CD4-positive, alpha-beta T cell (primary cell): ENCODE results near the gene RBFOX1. TPM values are rescaled to one million over a fixed set of nuclear protein-coding genes. Genes with fewer than 3 reads are reported as not detected.

Experiments used
- ATAC-seq: fragments of 200-7000 bp; cut with Tn5 transposase; one replicate; pipeline ENCODE4 v1.10.0; 2022; ENCODE audit warnings: mild to moderate bottlenecking; ENCODE audit not compliant: poor library complexity
- CTCF ChIA-PET: fragments of 350-600 bp; sonication (Branson Sonifier 250); formaldehyde crosslinking; loops from one replicate; lab custom pipeline; 2021; ENCODE audit warnings: antibody characterized with exemption, inconsistent platforms; lab: Charles Lee
- POLR2A ChIA-PET: fragments of 350-600 bp; sonication (Branson Sonifier 250); formaldehyde crosslinking; loops from one replicate; lab custom pipeline; 2021; ENCODE audit warnings: antibody characterized with exemption, inconsistent platforms; lab: Charles Lee
- DNase-seq, 14 experiments: peaks; one replicate each; pipeline ENCODE4 v3.0.0-alpha.2; 2013 to 2020; ENCODE audit warnings: mixed read lengths in 2 of 14
- H3K27ac ChIP-seq, 2 donors: one replicate each; pipeline versions ENCODE4 v1.5.1 to v1.7.0; 2013; ENCODE audit warnings: low read length in 2 of 2, low read depth in 1 of 2, mild to moderate bottlenecking in 1 of 2
- H3K27me3 ChIP-seq, 2 experiments: 1 replicate in 1 of 2; 2 replicates in 1 of 2; pipeline versions ENCODE4 v1.6.1 to v1.7.0; 2013; ENCODE audit warnings: low read length in 2 of 2, control low read depth in 1 of 2, mild to moderate bottlenecking in 1 of 2, moderate library complexity in 1 of 2; ENCODE audit not compliant: insufficient read depth in 2 of 2, control insufficient read depth in 1 of 2
- H3K36me3 ChIP-seq: one replicate; pipeline ENCODE4 v1.6.1; 2013; ENCODE audit warnings: low read length, control low read depth; ENCODE audit not compliant: insufficient read depth
- H3K4me1 ChIP-seq: one replicate; pipeline ENCODE4 v1.6.1; 2013; ENCODE audit warnings: low read length, control low read depth; ENCODE audit not compliant: insufficient read depth
- H3K4me3 ChIP-seq: one replicate; pipeline ENCODE4 v1.5.1; 2013; ENCODE audit warnings: mild to moderate bottlenecking, low read length, moderate library complexity
- H3K9me3 ChIP-seq, 2 experiments: 1 replicate in 1 of 2; 2 replicates in 1 of 2; pipeline versions ENCODE4 v1.6.1 to v1.7.0; 2013; ENCODE audit warnings: low read length in 2 of 2, mild to moderate bottlenecking in 2 of 2, control low read depth in 1 of 2, moderate library complexity in 1 of 2; ENCODE audit not compliant: control insufficient read depth in 1 of 2, insufficient read depth in 1 of 2
- H3K27ac Mint-ChIP-seq: one replicate; pipeline ENCODE4 v1.8.0; 2020; ENCODE audit warnings: mixed read lengths
- H3K27me3 Mint-ChIP-seq: one replicate; pipeline ENCODE4 v1.8.0; 2021; ENCODE audit warnings: mixed read lengths
- H3K36me3 Mint-ChIP-seq: one replicate; pipeline ENCODE4 v1.8.0; 2021; ENCODE audit warnings: low read depth, mixed read lengths
- H3K4me1 Mint-ChIP-seq: one replicate; pipeline ENCODE4 v1.8.0; 2021; ENCODE audit warnings: low read depth, mixed read lengths
- H3K4me3 Mint-ChIP-seq: one replicate; pipeline ENCODE4 v1.8.0; 2020; ENCODE audit warnings: mild to moderate bottlenecking, mixed read lengths
- H3K9me3 Mint-ChIP-seq: one replicate; pipeline ENCODE4 v1.8.0; 2020; ENCODE audit warnings: mixed read lengths
- intact Hi-C, 2 experiments: fragments of 100-400 bp; cut with DNase I in 1 of 2; cut with micrococcal nuclease in 1 of 2; formaldehyde crosslinking; loops; one replicate each; pipeline versions ENCODE4 v1.15.1 to v1.9.0; 2023 to 2025; cut with DNase I, micrococcal nuclease
- total RNA-seq, 174 experiments: library from RNA in 2 of 174; stranded (reverse) in 2 of 174; gene quantifications; one replicate each; pipeline ENCODE4 v1.2.3 and lab custom pipeline; 2021 to 2026
- TF ChIP-seq, protein P1 (sequence below): fragments of 200-600 bp; IDR thresholded peaks from one replicate; pipeline ENCODE4 v1.8.0; 2022; ENCODE audit warnings: antibody characterized with exemption, mild to moderate bottlenecking

RBFOX1 gene
- total RNA-seq, 2 experiments from 2014 or later: not detected

DNA sequence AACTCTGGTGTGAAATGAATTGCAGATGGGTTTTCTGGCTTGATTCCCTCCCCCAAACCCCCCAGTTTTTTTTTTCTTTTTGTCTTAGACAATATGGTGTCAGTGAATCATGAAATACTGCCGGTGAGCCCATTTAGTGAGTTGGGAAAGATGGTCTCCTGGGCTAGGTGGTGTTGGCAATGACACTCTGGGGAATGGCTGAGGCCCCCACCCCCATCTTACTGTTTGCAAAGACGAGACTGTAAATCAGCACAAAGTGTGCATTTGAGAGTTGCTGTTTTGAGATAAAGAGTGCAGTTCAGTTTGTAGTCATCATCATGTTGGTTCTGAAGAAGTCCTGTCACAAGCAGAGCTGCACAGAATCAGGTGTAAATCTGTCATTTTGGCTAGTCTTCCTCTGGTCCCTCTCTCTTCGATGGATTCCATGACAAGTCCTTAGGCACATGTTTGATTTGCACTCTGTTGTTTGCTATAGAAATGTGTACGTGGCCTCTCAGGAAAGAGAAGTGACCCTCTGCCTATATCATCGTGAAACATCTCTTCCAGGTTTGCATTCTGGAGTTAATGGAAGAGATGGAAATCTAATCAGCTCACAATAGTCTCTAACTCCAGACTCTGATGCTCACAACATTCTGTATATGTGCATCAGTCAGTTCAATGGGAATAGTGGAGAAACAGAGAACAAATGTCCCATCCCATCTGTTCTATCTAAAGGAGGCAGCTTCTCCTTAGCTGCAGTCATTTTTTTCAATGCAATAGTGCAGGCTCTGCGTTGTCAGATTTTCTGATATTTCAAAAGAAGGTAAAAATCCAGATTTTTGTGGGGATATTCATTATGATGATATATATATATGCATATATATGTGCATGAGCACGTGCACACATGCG is 34.6 kb downstream of the RBFOX1 start:
- H3K9me3 Mint-ChIP-seq: peaks cover 16% of the 10 kb centered on the region
- H3K27me3 Mint-ChIP-seq: no peaks in the 10 kb centered on the region
- TF ChIP-seq, protein P1, sequence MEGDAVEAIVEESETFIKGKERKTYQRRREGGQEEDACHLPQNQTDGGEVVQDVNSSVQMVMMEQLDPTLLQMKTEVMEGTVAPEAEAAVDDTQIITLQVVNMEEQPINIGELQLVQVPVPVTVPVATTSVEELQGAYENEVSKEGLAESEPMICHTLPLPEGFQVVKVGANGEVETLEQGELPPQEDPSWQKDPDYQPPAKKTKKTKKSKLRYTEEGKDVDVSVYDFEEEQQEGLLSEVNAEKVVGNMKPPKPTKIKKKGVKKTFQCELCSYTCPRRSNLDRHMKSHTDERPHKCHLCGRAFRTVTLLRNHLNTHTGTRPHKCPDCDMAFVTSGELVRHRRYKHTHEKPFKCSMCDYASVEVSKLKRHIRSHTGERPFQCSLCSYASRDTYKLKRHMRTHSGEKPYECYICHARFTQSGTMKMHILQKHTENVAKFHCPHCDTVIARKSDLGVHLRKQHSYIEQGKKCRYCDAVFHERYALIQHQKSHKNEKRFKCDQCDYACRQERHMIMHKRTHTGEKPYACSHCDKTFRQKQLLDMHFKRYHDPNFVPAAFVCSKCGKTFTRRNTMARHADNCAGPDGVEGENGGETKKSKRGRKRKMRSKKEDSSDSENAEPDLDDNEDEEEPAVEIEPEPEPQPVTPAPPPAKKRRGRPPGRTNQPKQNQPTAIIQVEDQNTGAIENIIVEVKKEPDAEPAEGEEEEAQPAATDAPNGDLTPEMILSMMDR: no peak
- H3K27ac Mint-ChIP-seq: no peak overlapping the region
- no peaks in the 10 kb centered on the region for H3K36me3 ChIP-seq
- no peaks in the 10 kb centered on the region for H3K27me3 ChIP-seq
- peaks cover 0 to 18% of the 10 kb centered on the region in 2 experiments for H3K9me3 ChIP-seq
- H3K4me3 ChIP-seq: no peak overlapping the region
- ChIA-PET POLR2A (no interaction called here), CTCF (no interaction called here)
- no peak overlapping the region for H3K4me3 Mint-ChIP-seq
- no peak for ATAC-seq
- H3K36me3 Mint-ChIP-seq: no peaks in the 10 kb centered on the region
- H3K4me1 Mint-ChIP-seq: no peaks in the 10 kb centered on the region
- intact Hi-C loops: no loop called here
- DNase-seq: no peak
- no peak overlapping the region for H3K27ac ChIP-seq
- H3K4me1 ChIP-seq: no peaks in the 10 kb centered on the region

DNA sequence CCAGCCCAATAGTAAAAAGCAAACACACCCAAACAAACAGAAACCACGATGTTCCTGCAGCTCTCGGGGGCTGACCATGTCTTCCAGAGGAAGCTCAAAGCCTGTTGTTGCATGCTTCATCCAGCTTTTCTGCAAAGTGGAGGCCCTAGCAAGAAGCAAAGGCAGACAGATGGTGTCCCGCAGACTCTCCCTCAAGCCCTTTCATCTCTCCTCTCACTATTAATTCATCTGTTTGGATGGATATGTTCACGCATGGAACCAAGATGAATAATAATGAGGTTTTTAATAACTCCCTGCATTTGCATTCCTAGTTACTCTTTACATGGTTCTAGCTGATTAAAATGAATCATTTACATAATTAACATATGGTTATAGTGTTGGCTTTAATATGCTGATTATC is 36.6 kb downstream of the RBFOX1 start:
- peaks cover 0 to 12% of the 10 kb centered on the region in 2 experiments for H3K9me3 ChIP-seq
- Mint-ChIP-seq H3K9me3 (peaks cover 14% of the 10 kb centered on the region), H3K36me3 (no peaks in the 10 kb centered on the region), H3K27ac (no peak overlapping the region), H3K4me3 (no peak overlapping the region), H3K27me3 (no peaks in the 10 kb centered on the region), H3K4me1 (no peaks in the 10 kb centered on the region)
- no peaks in the 10 kb centered on the region for H3K4me1 ChIP-seq
- TF ChIP-seq, protein P1: no peak
- H3K4me3 ChIP-seq: no peak overlapping the region
- H3K36me3 ChIP-seq: no peaks in the 10 kb centered on the region
- no peak overlapping the region for H3K27ac ChIP-seq
- no peak for DNase-seq
- intact Hi-C loops: no loop called here
- ChIA-PET POLR2A (no interaction called here), CTCF (no interaction called here)
- no peak for ATAC-seq
- no peaks in the 10 kb centered on the region for H3K27me3 ChIP-seq

DNA sequence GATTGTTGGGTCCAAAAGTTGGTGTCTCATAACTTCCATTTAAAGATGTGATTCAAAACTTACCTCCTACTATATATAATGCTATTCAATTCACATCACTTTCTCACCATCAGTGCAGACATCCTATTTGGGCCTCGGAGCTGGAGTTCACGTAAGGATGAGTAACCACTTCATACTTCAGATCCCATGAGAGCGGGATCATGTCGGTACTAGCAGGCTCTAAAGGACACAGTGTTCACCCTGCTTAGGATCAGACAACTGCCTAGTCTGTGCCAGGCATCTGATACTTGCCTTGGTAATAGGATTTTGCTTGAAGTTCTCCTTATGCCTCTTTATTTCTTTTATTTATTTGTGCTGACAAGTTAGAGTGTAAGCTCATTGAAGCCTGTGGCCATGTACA is 39.5 kb downstream of the RBFOX1 start:
- Histone ChIP-seq H3K9me3 (peaks cover 0 to 9% of the 10 kb centered on the region in 2 experiments), H3K36me3 (no peaks in the 10 kb centered on the region), H3K4me3 (no peak overlapping the region), H3K27me3 (no peaks in the 10 kb centered on the region), H3K27ac (no peak overlapping the region), H3K4me1 (no peaks in the 10 kb centered on the region)
- Mint-ChIP-seq H3K9me3 (peaks cover 7% of the 10 kb centered on the region), H3K27me3 (no peaks in the 10 kb centered on the region), H3K4me1 (no peaks in the 10 kb centered on the region), H3K4me3 (no peak overlapping the region), H3K27ac (no peak overlapping the region), H3K36me3 (no peaks in the 10 kb centered on the region)
- ChIA-PET CTCF (no interaction called here), POLR2A (no interaction called here)
- intact Hi-C loops: no loop called here
- DNase-seq (no peak), ATAC-seq (no peak)
- TF ChIP-seq, protein P1: no peak
